HepG2 (cell line): ENCODE results near the gene PNKD. TPM values are rescaled to one million over a fixed set of nuclear protein-coding genes. Genes with fewer than 3 reads are reported as not detected.

Source experiments
- ATAC-seq: fragments of 200-7000 bp; cut with Tn5 transposase; 3 replicates; pipeline ENCODE4 v1.9.1; 2020; ENCODE audit warnings: mild to moderate bottlenecking, moderate library complexity
- BruUV-seq: library from RNA; stranded (reverse); fragments of 400-500 nt; replicated peaks from 2 replicates; lab custom pipeline; 2021; lab: Mats Ljungman, UMichigan
- CTCF ChIA-PET: fragments of 300-600 bp; formaldehyde crosslinking; extraction: SDS; loops from one replicate; lab custom pipeline; 2021; ENCODE audit warnings: low total read pairs, inconsistent platforms, low intra/inter-chr PET ratio; lab: Yijun Ruan, JAX
- POLR2A ChIA-PET: fragments of 350-600 bp; sonication (Branson Sonifier 250); formaldehyde crosslinking; loops from one replicate; lab custom pipeline; 2020; ENCODE audit warnings: antibody characterized with exemption, inconsistent platforms; lab: Yijun Ruan, JAX
- DNase-seq: peaks from one replicate; pipeline ENCODE4 v3.0.0-alpha.2; 2015; ENCODE audit warnings: low spot score
- FAIRE-seq: peaks from 3 replicates; lab custom pipeline; 2011; peaks lifted over from hg19 to GRCh38; lab: Jason Lieb, UNC
- H2AFZ ChIP-seq: one replicate; pipeline ENCODE4 v1.6.1; 2011; ENCODE audit warnings: low read length, inconsistent platforms
- H3K27ac ChIP-seq: fragments of 300-600 bp; 3 replicates; pipeline ENCODE4 v1.8.0; 2011; ENCODE audit warnings: mixed run types, mild to moderate bottlenecking, mixed read lengths, low read length, inconsistent platforms; ENCODE audit not compliant: insufficient read depth; ENCODE audit errors: extremely low read length
- H3K27me3 ChIP-seq, 2 experiments: fragments of 200-600 bp in 1 of 2; 2 replicates in 1 of 2; 3 replicates in 1 of 2; pipeline versions ENCODE4 v1.6.0 to v1.8.0; 2011; ENCODE audit warnings: low read length in 2 of 2, mild to moderate bottlenecking in 2 of 2, moderate library complexity in 2 of 2, inconsistent platforms in 1 of 2; ENCODE audit not compliant: insufficient read depth in 2 of 2, control insufficient read depth in 1 of 2
- H3K36me3 ChIP-seq, 2 experiments: fragments of 200-600 bp in 1 of 2; replicated peaks in 1 of 2; 2 replicates in 1 of 2; 3 replicates in 1 of 2; pipeline versions ENCODE4 v1.5.1 to v1.8.0; 2011; ENCODE audit warnings: low read length in 2 of 2, inconsistent platforms in 1 of 2; ENCODE audit not compliant: insufficient read depth in 2 of 2, control insufficient read depth in 1 of 2
- H3K4me1 ChIP-seq: 2 replicates; pipeline ENCODE4 v1.5.1; 2012; ENCODE audit warnings: low read length, inconsistent platforms; ENCODE audit not compliant: insufficient read depth
- H3K4me2 ChIP-seq: 2 replicates; pipeline ENCODE4 v1.6.0; 2011; ENCODE audit warnings: low read depth, low read length, inconsistent platforms
- H3K4me3 ChIP-seq, 3 experiments: fragments of 200-600 bp in 1 of 3; sonication (generic), shearing (Covaris generic) in 1 of 3; replicated peaks in 1 of 3; 2 replicates each; pipeline ENCODE4 v1.5.1; 2011 to 2016; ENCODE audit warnings: low read length in 3 of 3, inconsistent platforms in 2 of 3, low read depth in 2 of 3, mild to moderate bottlenecking in 2 of 3, control low read depth in 1 of 3, mixed read lengths in 1 of 3; ENCODE audit not compliant: insufficient read depth in 1 of 3
- H3K79me2 ChIP-seq: one replicate; pipeline ENCODE4 v1.6.1; 2011; ENCODE audit warnings: low read length, inconsistent platforms; ENCODE audit not compliant: insufficient read depth
- H3K9ac ChIP-seq: 2 replicates; pipeline ENCODE4 v1.6.0; 2011; ENCODE audit warnings: mild to moderate bottlenecking, low read depth, low read length, inconsistent platforms; ENCODE audit not compliant: insufficient read depth
- H3K9me3 ChIP-seq: 2 replicates; pipeline ENCODE4 v1.5.1; 2012; ENCODE audit warnings: mild to moderate bottlenecking, low read length
- H4K20me1 ChIP-seq: 2 replicates; pipeline ENCODE4 v1.6.0; 2011; ENCODE audit warnings: inconsistent platforms, mild to moderate bottlenecking, low read length, moderate library complexity; ENCODE audit not compliant: insufficient read depth
- CEBPB ChIP-seq: IDR thresholded peaks from 2 replicates; pipeline ENCODE4 v1.6.1; 2011; ENCODE audit warnings: low read depth, low read length, improper control_type of control experiment, borderline replicate concordance
- CEBPG ChIP-seq: IDR thresholded peaks from 2 replicates; pipeline ENCODE4 v1.6.1; 2016
- HNF4G ChIP-seq, 2 experiments: sonication (generic) in 1 of 2; formaldehyde crosslinking in 1 of 2; IDR thresholded peaks; 2 replicates each; pipeline versions ENCODE4 v1.4.0 to v1.6.1; 2011 to 2020; ENCODE audit warnings: borderline replicate concordance in 2 of 2, low read depth in 2 of 2, mild to moderate bottlenecking in 2 of 2, low read length in 1 of 2, missing genetic modification reagents in 1 of 2, moderate library complexity in 1 of 2
- MAFF ChIP-seq: IDR thresholded peaks from 2 replicates; pipeline ENCODE4 v1.6.1; 2011; ENCODE audit warnings: low read depth, low read length, improper control_type of control experiment
- MAFK ChIP-seq, 2 experiments: IDR thresholded peaks in 1 of 2; conservative IDR thresholded peaks in 1 of 2; 2 replicates each; pipeline ENCODE4 v1.6.1; 2011; ENCODE audit warnings: improper control_type of control experiment in 2 of 2, low read length in 2 of 2
- RBM22 ChIP-seq: fragments of 200-400 bp; formaldehyde crosslinking; optimal IDR thresholded peaks from 2 replicates; pipeline ENCODE3; 2017; ENCODE audit warnings: mild to moderate bottlenecking, low read length, moderate library complexity
- SCMH1 ChIP-seq: sonication (generic); formaldehyde crosslinking; IDR thresholded peaks from 2 replicates; pipeline ENCODE4 v1.9.0; 2021; ENCODE audit warnings: missing genetic modification reagents, mild to moderate bottlenecking, borderline replicate concordance
- SRY ChIP-seq: sonication (generic); formaldehyde crosslinking; IDR thresholded peaks from 2 replicates; pipeline ENCODE4 v1.8.0; 2022; ENCODE audit warnings: mild to moderate bottlenecking, missing genetic modification reagents
- ZBTB25 ChIP-seq: IDR thresholded peaks from 2 replicates; pipeline ENCODE4 v1.6.1; 2018; ENCODE audit warnings: missing genetic modification reagents
- ZNF703 ChIP-seq: sonication (generic); formaldehyde crosslinking; IDR thresholded peaks from 2 replicates; pipeline ENCODE4 v1.5.1; 2020; ENCODE audit warnings: missing genetic modification reagents, mild to moderate bottlenecking, moderate library complexity, borderline replicate concordance
- ZNF879 ChIP-seq: sonication (generic); formaldehyde crosslinking; IDR thresholded peaks from 2 replicates; pipeline ENCODE4 v1.8.1; 2023; ENCODE audit warnings: missing genetic modification reagents
- WGBS: methylation state at CpG from one replicate; pipeline ENCODE4 v1.1.6; 2017; ENCODE audit warnings: low lambda C conversion rate; 5-methylcytosine and 5-hydroxymethylcytosine counted together
- in situ Hi-C: cut with HindIII; loops from 2 replicates; pipeline ENCODE4 v1.10.0; 2017; ENCODE audit warnings: low pct_unique_long_range_greater_than_20kb; ENCODE audit not compliant: extremely low pct_ligation_motif_present
- intact Hi-C: fragments of 100-400 bp; cut with micrococcal nuclease; formaldehyde crosslinking; loops from one replicate; pipeline ENCODE4 v1.10.0; 2022; ENCODE audit not compliant: unreplicated experiment
- polyA plus RNA-seq, 8 experiments: library from polyadenylated mRNA; depleted of rRNA in 3 of 8; stranded (reverse) in 7 of 8; unstranded in 1 of 8; fragments of >200 nt; fragmentation: Illumina TruSeq in 4 of 8; extraction: Trizol in 4 of 8; gene quantifications; 2 replicates each; pipeline versions ENCODE4 v1.2.1 to v1.2.3, GENCODE V29; 2011 to 2016; ENCODE audit warnings: low read depth in 4 of 8, missing spikeins in 1 of 8, mixed read lengths in 1 of 8; ENCODE audit not compliant: insufficient read depth in 1 of 8
- total RNA-seq, 5 experiments: library from RNA; depleted of rRNA; stranded (reverse); fragments of >200 nt; fragmentation: Illumina TruSeq; extraction: Trizol; gene quantifications; 2 replicates each; pipeline ENCODE4 v1.2.3, GENCODE V29; 2016; ENCODE audit warnings: low read depth in 1 of 5

PNKD gene
- total and polyA plus RNA-seq, 2 of the 13 experiments (the other 11 are each of a cell fraction or from before 2014, with no cell fraction given) = 55.9 to 80.4 TPM

GRCh38 chr2:218226903-218227302 is 43.4 kb upstream of the PNKD start (continued):
- TF ChIP-seq RBM22 = no peak
- no peak for TF ChIP-seq SCMH1 (CRISPR knock-in tag)

GRCh38 chr2:218228366-218229090 is 41.8 kb upstream of the PNKD start:
- Histone ChIP-seq H3K27ac (peak overlapping the region; percentile 4), H4K20me1 (no peaks in the 10 kb centered on the region), H3K36me3 (peaks cover 22 to 87% of the 10 kb centered on the region in 2 experiments), H3K27me3 (no peaks in the 10 kb centered on the region), H3K4me3 (no peak overlapping the region), H2AFZ (no peak overlapping the region), H3K9ac (no peak overlapping the region), H3K9me3 (no peaks in the 10 kb centered on the region), H3K4me2 (no peak overlapping the region), H3K4me1 (peaks cover 37% of the 10 kb centered on the region), H3K79me2 (peaks cover 17% of the 10 kb centered on the region)
- no TSS peak for BruUV-seq
- DNase-seq = no peak
- ChIA-PET POLR2A (interaction anchor here (1.1 kb wide), 2 partner anchors 12 kb away, joined by 3 to 4 read pairs; no protein-coding TSS in a partner anchor), CTCF (no interaction called here)
- FAIRE-seq = no peak
- intact Hi-C loops (no loop called here), in situ Hi-C loops (no loop called here)
- WGBS = 94% methylated on average over 6 of the region's 6 CpGs
- TF ChIP-seq MAFF = peak; percentile 69
- no peak for TF ChIP-seq ZNF879 (CRISPR knock-in tag)
- no peak for TF ChIP-seq SRY (CRISPR knock-in tag)
- TF ChIP-seq HNF4G (IDR thresholded peaks at IDR 0.05; ENCODE audit: borderline replicate concordance, low read depth, low read length) = no peak
- TF ChIP-seq HNF4G (CRISPR knock-in tag; IDR thresholded peaks at IDR 0.05; ENCODE audit: borderline replicate concordance, low read depth) = no peak
- peak; percentile 95 for TF ChIP-seq CEBPB
- peak; percentile 43 to 64; a peak in 3 of 4 replicates for TF ChIP-seq MAFK (conservative IDR thresholded peaks at IDR 0.05 in 1 of 2, IDR thresholded peaks at IDR 0.05 in 1 of 2; ENCODE audit: low read length in 2 of 2)
- no peak for TF ChIP-seq ZNF703 (CRISPR knock-in tag)
- TF ChIP-seq ZBTB25 (CRISPR knock-in tag) = no peak
- TF ChIP-seq CEBPG (CRISPR knock-in tag) = peak; percentile 51
- ATAC-seq = no peak
